ENCODE data around the gene SLC5A12.

SLC5A12 gene

DNA sequence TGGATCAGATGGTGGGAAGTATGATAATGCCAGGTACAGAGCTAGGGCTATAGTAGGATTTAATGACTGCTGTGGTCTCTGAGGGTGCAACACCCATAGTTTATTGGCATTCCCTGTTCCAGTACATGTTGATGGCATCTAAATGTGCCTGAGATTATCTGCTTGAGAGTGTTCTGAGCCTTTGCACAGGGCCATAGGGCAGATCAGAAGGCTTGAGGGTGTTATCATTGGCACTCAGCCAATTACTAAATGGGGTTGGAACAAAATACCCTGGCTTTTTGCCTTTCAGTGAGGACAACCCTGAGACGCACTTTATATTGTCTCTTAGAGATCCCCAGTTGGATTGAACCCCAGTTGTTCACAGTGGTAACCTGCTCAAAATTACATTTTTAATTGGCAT, 6.7 kb downstream of the SLC5A12 start:
- Histone ChIP-seq H3K9ac (ENCODE audit: low read depth, low read length) (no peak overlapping the region), H3K9me3 (ENCODE audit: control insufficient read depth, insufficient read depth, low read length) (no peaks in the 10 kb centered on the region), H3K4me3 (ENCODE audit: low read depth, low read length) (no peak overlapping the region), H3K27me3 (ENCODE audit: control insufficient read depth, insufficient read depth, low read length) (no peaks in the 10 kb centered on the region), H3K36me3 (ENCODE audit: control insufficient read depth, insufficient read depth, low read length) (no peaks in the 10 kb centered on the region), H3K4me1 (ENCODE audit: control insufficient read depth, insufficient read depth, low read length) (no peaks in the 10 kb centered on the region)

DNA sequence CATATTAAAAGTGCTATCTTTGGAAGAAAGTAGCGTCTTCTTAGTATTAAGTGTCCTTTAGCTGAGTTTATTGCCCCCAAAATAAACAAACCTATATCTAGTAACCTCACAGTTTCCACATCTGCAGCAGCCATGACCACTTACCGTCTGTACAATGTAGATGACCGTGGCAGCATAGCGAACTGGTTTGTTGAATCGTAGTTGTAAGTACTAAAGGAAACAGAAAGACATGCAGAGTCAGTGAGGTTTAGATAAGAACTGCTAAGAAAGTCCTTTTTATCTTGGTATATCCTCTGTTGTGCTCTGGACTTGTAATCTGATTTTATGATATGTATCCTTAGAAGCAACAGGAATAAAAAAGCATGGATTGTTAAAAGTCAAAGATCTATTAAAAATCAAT, 9.4 kb downstream of the SLC5A12 start:
- Histone ChIP-seq H3K4me1 (ENCODE audit: control insufficient read depth, insufficient read depth, low read length) (no peaks in the 10 kb centered on the region), H3K27me3 (ENCODE audit: control insufficient read depth, insufficient read depth, low read length) (no peaks in the 10 kb centered on the region), H3K9me3 (ENCODE audit: control insufficient read depth, insufficient read depth, low read length) (no peaks in the 10 kb centered on the region), H3K9ac (ENCODE audit: low read depth, low read length) (no peak overlapping the region), H3K4me3 (ENCODE audit: low read depth, low read length) (no peak overlapping the region), H3K36me3 (ENCODE audit: control insufficient read depth, insufficient read depth, low read length) (no peaks in the 10 kb centered on the region)

DNA sequence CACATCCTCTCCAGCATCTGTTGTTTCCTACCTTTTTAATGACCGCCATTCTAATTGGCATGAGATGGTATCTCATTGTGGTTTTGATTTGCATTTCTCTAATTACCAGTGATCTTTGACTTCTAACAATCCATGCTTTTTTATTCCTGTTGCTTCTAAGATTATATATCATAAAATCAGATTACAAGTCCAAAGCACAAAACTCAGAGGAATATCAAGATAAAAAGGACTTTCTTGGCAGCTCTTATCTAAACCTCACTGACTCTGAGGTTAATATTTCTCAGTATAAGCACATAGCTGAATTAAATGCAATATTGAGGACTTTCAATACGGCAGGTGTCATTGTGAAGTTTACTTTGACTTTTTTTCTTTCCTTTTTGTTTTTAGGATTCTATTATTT, 11.4 kb downstream of the SLC5A12 start:
- H3K36me3 ChIP-seq (ENCODE audit: control insufficient read depth, insufficient read depth, low read length) = no peaks in the 10 kb centered on the region
- no peaks in the 10 kb centered on the region for H3K9me3 ChIP-seq (ENCODE audit: control insufficient read depth, insufficient read depth, low read length)
- H3K9ac ChIP-seq (ENCODE audit: low read depth, low read length) = no peak overlapping the region
- no peaks in the 10 kb centered on the region for H3K27me3 ChIP-seq (ENCODE audit: control insufficient read depth, insufficient read depth, low read length)
- H3K4me3 ChIP-seq (ENCODE audit: low read depth, low read length) = no peak overlapping the region
- H3K4me1 ChIP-seq (ENCODE audit: control insufficient read depth, insufficient read depth, low read length) = no peaks in the 10 kb centered on the region

DNA sequence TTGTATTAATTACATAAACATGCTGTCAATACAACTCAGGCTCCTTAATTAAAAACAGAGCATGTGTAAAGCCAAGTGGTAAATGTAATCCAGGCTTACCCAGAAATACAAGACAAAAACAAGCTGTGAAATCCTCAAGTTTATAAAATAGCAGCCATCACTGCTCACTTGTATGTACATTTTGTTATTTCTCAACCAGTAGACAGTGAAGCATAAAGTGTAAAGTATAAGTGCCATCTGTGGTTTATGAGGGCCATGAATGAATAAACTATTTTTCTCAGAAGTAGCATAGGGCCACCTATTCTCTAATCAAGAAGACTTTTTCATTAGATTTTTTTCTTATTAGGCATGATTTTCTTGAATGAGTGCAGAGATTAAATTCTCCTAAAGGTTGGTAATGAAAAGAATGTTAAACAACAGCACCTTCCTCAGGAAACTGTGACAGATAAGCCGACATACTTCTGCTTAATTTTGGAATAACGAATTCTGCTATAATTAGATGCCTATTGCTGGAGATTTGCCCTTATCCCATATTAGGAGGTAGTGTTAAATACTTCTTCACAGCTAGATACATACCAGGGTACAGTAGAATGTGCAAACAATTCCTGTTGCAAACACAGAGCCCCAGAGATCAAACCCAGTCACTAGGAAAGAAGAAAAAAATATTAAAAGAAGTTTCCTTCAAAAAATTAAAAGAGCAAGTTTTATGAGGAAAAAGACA, 13.0 kb downstream of the SLC5A12 start:
- H3K4me3 ChIP-seq (ENCODE audit: low read depth, low read length) = no peak overlapping the region
- H3K36me3 ChIP-seq (ENCODE audit: control insufficient read depth, insufficient read depth, low read length) = no peaks in the 10 kb centered on the region
- no peaks in the 10 kb centered on the region for H3K9me3 ChIP-seq (ENCODE audit: control insufficient read depth, insufficient read depth, low read length)
- no peaks in the 10 kb centered on the region for H3K27me3 ChIP-seq (ENCODE audit: control insufficient read depth, insufficient read depth, low read length)
- no peaks in the 10 kb centered on the region for H3K4me1 ChIP-seq (ENCODE audit: control insufficient read depth, insufficient read depth, low read length)
- no peak overlapping the region for H3K9ac ChIP-seq (ENCODE audit: low read depth, low read length)

DNA sequence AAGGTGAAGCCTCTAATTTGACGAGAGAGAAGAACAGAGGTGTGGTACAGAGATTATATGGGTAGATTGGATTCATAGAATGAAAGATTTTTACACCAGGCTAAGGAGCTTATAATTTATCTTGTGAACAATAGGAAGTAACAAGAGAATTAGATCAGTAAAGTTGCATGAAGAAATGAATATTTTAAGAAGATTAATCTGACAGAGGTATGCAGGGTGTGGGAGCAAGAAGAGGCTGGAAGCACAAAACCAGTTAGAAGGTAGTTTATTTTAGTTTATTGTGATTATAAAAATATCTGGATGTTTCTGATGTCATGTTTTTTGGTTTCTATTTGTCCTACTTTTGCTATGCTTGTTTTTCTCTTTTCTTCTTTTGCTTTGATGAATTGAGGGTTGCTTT, 15.7 kb downstream of the SLC5A12 start:
- H3K36me3 ChIP-seq (ENCODE audit: control insufficient read depth, insufficient read depth, low read length) = no peaks in the 10 kb centered on the region
- no peaks in the 10 kb centered on the region for H3K27me3 ChIP-seq (ENCODE audit: control insufficient read depth, insufficient read depth, low read length)
- no peaks in the 10 kb centered on the region for H3K4me1 ChIP-seq (ENCODE audit: control insufficient read depth, insufficient read depth, low read length)
- H3K9me3 ChIP-seq (ENCODE audit: control insufficient read depth, insufficient read depth, low read length) = no peaks in the 10 kb centered on the region
- H3K4me3 ChIP-seq (ENCODE audit: low read depth, low read length) = no peak overlapping the region
- no peak overlapping the region for H3K9ac ChIP-seq (ENCODE audit: low read depth, low read length)

DNA sequence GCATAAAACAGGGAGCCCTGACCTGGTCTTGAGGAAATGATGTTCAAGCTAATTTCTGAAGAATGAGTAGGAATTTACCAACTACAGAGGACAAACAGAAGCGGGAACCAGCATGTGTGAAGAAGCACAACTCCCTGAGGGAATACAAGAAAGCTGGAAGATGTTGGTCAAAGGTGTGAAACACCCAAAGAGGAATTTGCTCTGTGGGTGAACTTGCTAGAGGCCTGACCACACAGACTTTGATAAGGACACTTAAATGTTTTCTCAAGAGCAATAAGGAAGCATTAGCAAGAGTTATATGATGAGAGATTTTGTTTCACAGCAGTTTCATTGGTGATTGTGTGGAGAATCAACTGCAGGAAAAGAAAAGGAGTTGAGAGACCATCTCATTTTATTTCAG, 17.6 kb downstream of the SLC5A12 start:
- Histone ChIP-seq H3K27me3 (ENCODE audit: control insufficient read depth, insufficient read depth, low read length) (no peaks in the 10 kb centered on the region), H3K36me3 (ENCODE audit: control insufficient read depth, insufficient read depth, low read length) (no peaks in the 10 kb centered on the region), H3K9ac (ENCODE audit: low read depth, low read length) (no peak overlapping the region), H3K4me3 (ENCODE audit: low read depth, low read length) (no peak overlapping the region), H3K4me1 (ENCODE audit: control insufficient read depth, insufficient read depth, low read length) (no peaks in the 10 kb centered on the region), H3K9me3 (ENCODE audit: control insufficient read depth, insufficient read depth, low read length) (no peaks in the 10 kb centered on the region)

DNA sequence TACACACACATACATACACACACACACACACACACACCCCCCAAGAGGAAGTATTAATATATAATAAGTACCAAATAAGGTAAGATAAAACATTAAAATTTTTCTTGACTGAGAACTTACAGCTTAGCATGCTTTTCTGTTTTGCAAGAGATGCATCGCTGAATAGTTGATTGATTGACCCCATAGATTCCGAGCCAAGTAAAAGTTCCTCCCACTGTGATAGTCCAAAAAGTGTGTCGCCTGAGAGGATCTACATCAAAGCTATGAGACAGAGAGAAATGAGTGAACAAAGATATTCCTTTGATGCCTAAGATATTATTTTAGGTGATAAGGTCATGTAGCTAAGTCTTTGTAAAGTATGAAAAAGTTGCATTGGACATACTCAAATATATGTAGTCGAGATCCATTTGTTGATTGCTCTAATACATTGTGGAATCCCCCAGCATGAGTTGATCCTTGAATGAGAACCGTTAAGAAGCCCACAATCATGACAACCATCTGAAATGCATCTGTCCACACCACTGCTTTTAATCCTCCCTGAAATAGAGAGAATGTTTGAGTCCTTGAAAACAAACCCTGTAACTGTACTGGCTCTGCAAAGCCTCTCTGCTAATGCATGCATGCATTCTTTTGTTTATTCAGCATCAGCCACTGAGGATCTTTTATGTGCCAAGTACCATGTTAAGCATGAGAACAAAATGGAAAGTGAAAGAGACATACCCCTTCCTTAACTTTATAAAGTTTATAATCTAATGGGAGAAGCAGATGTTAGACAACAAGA, 18.3 kb downstream of the SLC5A12 start:
- Histone ChIP-seq H3K36me3 (ENCODE audit: control insufficient read depth, insufficient read depth, low read length) (no peaks in the 10 kb centered on the region), H3K4me1 (ENCODE audit: control insufficient read depth, insufficient read depth, low read length) (no peaks in the 10 kb centered on the region), H3K9me3 (ENCODE audit: control insufficient read depth, insufficient read depth, low read length) (no peaks in the 10 kb centered on the region), H3K27me3 (ENCODE audit: control insufficient read depth, insufficient read depth, low read length) (no peaks in the 10 kb centered on the region), H3K4me3 (ENCODE audit: low read depth, low read length) (no peak overlapping the region), H3K9ac (ENCODE audit: low read depth, low read length) (no peak overlapping the region)

DNA sequence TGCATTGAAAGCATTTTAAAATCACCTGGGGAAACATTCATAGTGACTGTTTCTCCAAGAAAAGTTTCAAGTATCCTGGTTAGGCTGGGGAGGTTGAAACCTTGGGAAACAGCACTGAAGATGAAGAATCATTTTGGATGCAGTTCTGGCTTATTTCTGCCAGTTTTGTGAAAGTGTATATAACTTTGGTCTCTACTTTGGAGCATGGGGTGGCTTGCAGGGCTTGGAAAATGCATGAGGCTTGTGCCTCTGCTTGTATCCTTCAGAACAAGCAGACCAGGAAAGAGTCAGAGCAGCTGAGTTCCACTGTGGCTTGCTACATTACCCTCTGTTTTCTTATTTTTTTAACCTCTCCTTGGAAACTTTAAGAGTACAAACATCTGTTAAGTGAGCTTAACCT, 19.5 kb downstream of the SLC5A12 start:
- no peaks in the 10 kb centered on the region for H3K4me1 ChIP-seq (ENCODE audit: control insufficient read depth, insufficient read depth, low read length)
- no peaks in the 10 kb centered on the region for H3K27me3 ChIP-seq (ENCODE audit: control insufficient read depth, insufficient read depth, low read length)
- H3K9me3 ChIP-seq (ENCODE audit: control insufficient read depth, insufficient read depth, low read length) = no peaks in the 10 kb centered on the region
- no peak overlapping the region for H3K9ac ChIP-seq (ENCODE audit: low read depth, low read length)
- no peak overlapping the region for H3K4me3 ChIP-seq (ENCODE audit: low read depth, low read length)
- H3K36me3 ChIP-seq (ENCODE audit: control insufficient read depth, insufficient read depth, low read length) = no peaks in the 10 kb centered on the region

DNA sequence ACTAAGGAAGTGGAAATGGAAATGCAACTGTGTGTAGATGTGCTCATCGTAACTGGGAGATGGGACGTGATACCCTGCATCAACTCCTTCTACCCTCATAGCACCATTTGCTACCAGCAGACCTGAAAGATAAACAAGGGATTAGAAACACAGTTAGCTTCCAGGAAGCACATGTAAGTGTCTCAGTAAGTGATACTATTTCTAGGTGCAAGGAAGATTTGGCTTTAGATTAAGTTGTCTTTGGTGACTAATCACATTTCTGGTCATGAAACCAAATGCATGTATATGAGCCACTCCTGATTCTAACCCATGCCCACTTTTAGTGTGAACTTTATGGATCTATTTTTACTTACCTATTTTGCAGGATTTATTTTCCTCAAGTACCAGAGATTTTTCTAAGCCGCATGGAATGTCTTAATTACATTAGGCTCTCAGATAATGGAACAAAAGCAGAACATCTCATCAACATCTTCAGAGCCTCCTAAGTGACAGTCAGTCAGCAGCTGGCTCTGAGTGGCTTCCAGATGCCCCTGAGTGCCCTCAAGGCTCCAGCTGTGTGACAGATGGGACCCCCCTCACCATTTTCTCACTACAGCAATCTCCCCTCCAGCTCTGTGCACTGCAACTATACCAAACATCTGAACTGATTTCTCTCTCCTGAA, 21.2 kb downstream of the SLC5A12 start:
- no peak overlapping the region for H3K9ac ChIP-seq (ENCODE audit: low read depth, low read length)
- H3K27me3 ChIP-seq (ENCODE audit: control insufficient read depth, insufficient read depth, low read length) = no peaks in the 10 kb centered on the region
- H3K4me3 ChIP-seq (ENCODE audit: low read depth, low read length) = no peak overlapping the region
- no peaks in the 10 kb centered on the region for H3K9me3 ChIP-seq (ENCODE audit: control insufficient read depth, insufficient read depth, low read length)
- H3K36me3 ChIP-seq (ENCODE audit: control insufficient read depth, insufficient read depth, low read length) = no peaks in the 10 kb centered on the region
- H3K4me1 ChIP-seq (ENCODE audit: control insufficient read depth, insufficient read depth, low read length) = peaks cover 4% of the 10 kb centered on the region

DNA sequence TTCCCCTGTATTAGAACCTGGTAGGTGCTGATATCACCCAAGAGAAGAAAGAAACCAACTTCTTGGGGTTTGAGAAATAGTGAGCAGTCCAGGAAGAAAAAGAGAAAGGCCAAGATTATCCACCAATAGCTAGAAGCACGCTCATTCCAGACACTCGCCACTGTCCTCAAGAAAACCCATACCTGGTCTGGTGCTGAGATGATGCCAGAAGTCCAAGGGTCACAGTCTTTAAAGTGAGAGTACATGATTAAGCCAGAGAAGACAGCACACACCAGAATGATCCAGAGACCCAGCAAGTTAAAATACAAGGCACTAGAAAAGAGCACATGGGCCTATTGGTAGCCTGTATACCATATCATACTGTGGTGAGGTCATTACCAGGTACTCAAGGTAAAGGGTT, 23.6 kb downstream of the SLC5A12 start:
- Histone ChIP-seq H3K4me1 (ENCODE audit: control insufficient read depth, insufficient read depth, low read length) (peaks cover 4% of the 10 kb centered on the region), H3K27me3 (ENCODE audit: control insufficient read depth, insufficient read depth, low read length) (no peaks in the 10 kb centered on the region), H3K9ac (ENCODE audit: low read depth, low read length) (no peak overlapping the region), H3K9me3 (ENCODE audit: control insufficient read depth, insufficient read depth, low read length) (no peaks in the 10 kb centered on the region), H3K36me3 (ENCODE audit: control insufficient read depth, insufficient read depth, low read length) (no peaks in the 10 kb centered on the region), H3K4me3 (ENCODE audit: low read depth, low read length) (no peak overlapping the region)

DNA sequence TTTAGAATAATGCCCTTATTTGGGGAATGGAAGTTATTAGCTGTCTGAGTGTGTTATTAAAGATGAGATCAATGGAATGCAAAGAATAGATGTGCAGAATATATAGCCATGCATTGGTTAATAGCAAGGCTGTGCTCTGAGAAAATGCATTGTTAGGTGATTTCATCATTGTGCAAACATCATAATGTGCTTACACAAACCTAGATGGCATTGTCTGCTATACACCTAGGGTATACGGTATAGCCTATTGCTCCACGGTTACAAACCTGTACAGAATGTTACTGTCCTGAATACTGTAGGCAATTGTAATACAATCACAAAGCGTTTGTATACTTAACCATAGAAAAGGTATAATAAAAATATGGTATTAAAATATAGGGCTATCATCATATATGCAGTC, 25.5 kb downstream of the SLC5A12 start:
- H3K36me3 ChIP-seq (ENCODE audit: control insufficient read depth, insufficient read depth, low read length) = no peaks in the 10 kb centered on the region
- no peaks in the 10 kb centered on the region for H3K27me3 ChIP-seq (ENCODE audit: control insufficient read depth, insufficient read depth, low read length)
- no peaks in the 10 kb centered on the region for H3K9me3 ChIP-seq (ENCODE audit: control insufficient read depth, insufficient read depth, low read length)
- H3K9ac ChIP-seq (ENCODE audit: low read depth, low read length) = no peak overlapping the region
- no peak overlapping the region for H3K4me3 ChIP-seq (ENCODE audit: low read depth, low read length)
- H3K4me1 ChIP-seq (ENCODE audit: control insufficient read depth, insufficient read depth, low read length) = peaks cover 4% of the 10 kb centered on the region

DNA sequence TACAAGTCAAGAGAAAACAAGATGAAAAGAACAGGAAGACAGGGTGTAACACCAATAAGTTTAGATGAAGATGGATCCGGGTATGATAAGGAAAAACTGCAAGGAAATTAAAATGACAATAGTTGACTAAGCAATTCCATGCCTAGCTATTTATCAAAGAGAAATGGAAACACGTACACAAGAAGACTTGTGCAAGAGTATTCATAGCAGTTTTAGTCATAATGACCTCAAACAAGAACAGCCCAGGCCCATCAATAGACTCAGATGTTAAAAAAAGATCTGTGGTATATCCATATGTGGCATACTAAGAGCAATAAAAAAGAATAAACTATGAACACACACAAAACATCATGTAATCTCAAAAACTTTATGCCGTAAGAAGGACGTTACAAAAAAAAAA, 33.2 kb downstream of the SLC5A12 start:
- Histone ChIP-seq H3K27me3 (ENCODE audit: control insufficient read depth, insufficient read depth, low read length) (no peaks in the 10 kb centered on the region), H3K4me1 (ENCODE audit: control insufficient read depth, insufficient read depth, low read length) (no peaks in the 10 kb centered on the region), H3K9ac (ENCODE audit: low read depth, low read length) (no peak overlapping the region), H3K4me3 (ENCODE audit: low read depth, low read length) (no peak overlapping the region), H3K36me3 (ENCODE audit: control insufficient read depth, insufficient read depth, low read length) (no peaks in the 10 kb centered on the region), H3K9me3 (ENCODE audit: control insufficient read depth, insufficient read depth, low read length) (no peaks in the 10 kb centered on the region)
